Measurements from ENCODE around the gene PRPF38B. TPM values are rescaled to one million over a fixed set of nuclear protein-coding genes. Genes with fewer than 3 reads are reported as not detected.

Gene PRPF38B
- polyA plus RNA-seq, 1 of the 3 experiments (the other 2 are of a cell fraction): 17.5 TPM

- TF ChIP-seq TAF1 (IDR thresholded peaks at IDR 0.05; ENCODE audit: borderline replicate concordance, low read depth, low read length): peak; percentile 76
- TF ChIP-seq RCOR1 (IDR thresholded peaks at IDR 0.05; ENCODE audit: low read length): no peak
- 0 out of 2 replicates have a peak, but pooled peaks have one; percentile 7 for TF ChIP-seq SMC3 (IDR thresholded peaks at IDR 0.05; ENCODE audit: low read depth, low read length)
- TF ChIP-seq YY1 (IDR thresholded peaks at IDR 0.05; ENCODE audit: low read depth): peak; percentile 96
- TF ChIP-seq IRF3 (IDR thresholded peaks at IDR 0.05; ENCODE audit: low read depth, low read length): no peak
- peak; percentile 99 for TF ChIP-seq POLR2AphosphoS5 (IDR thresholded peaks at IDR 0.05; ENCODE audit: low read depth, low read length)
- no peak for TF ChIP-seq USF1 (IDR thresholded peaks at IDR 0.05; ENCODE audit: borderline replicate concordance, low read depth)
- no peak for TF ChIP-seq EP300 (IDR thresholded peaks at IDR 0.05; ENCODE audit: borderline replicate concordance in 1 of 2, low read depth in 1 of 2, low read length in 1 of 2)
- TF ChIP-seq SIN3A (IDR thresholded peaks at IDR 0.05; ENCODE audit: borderline replicate concordance, low read depth, low read length): peak; percentile 69; the same call in 1 of the 2 replicates
- no peak for TF ChIP-seq MEF2A (IDR thresholded peaks at IDR 0.05; ENCODE audit: borderline replicate concordance, low read depth)
- peak; percentile 71; the same call in 1 of the 2 replicates for TF ChIP-seq RFX5 (IDR thresholded peaks at IDR 0.05; ENCODE audit: low read length)
- no peak for TF ChIP-seq FOSL2 (IDR thresholded peaks at IDR 0.05; ENCODE audit: borderline replicate concordance, low read depth)
- peak; percentile 21; the same call in 1 of the 2 replicates for TF ChIP-seq GATA2 (CRISPR knock-in tag; IDR thresholded peaks at IDR 0.05)
- TF ChIP-seq FOXJ3 (CRISPR knock-in tag; IDR thresholded peaks at IDR 0.05): no peak
Measured at GRCh38 chr1:108691942-108692723, at the start of gene PRPF38B (continued).

- Histone ChIP-seq H2AFZ (ENCODE audit: low read depth) (no peak overlapping the region), H3K4me1 (ENCODE audit: control insufficient read depth in 1 of 2, insufficient read depth in 2 of 2, low read depth in 1 of 2, low read length in 1 of 2) (peaks cover 0 to 4% of the 10 kb centered on the region in 2 experiments; a peak in 1 of 4 replicates), H3F3A (replicated peaks; ENCODE audit: insufficient read depth) (no peaks in the 10 kb centered on the region), H3K79me2 (ENCODE audit: insufficient read depth) (no peaks in the 10 kb centered on the region), H3K9me2 (no peaks in the 10 kb centered on the region), H3K4me2 (no peak overlapping the region), H3K4me3 (ENCODE audit: low read depth in 2 of 2, low read length in 1 of 2) (no peak overlapping the region), H3K27me3 (ENCODE audit: insufficient read depth) (no peaks in the 10 kb centered on the region), H3K36me3 (replicated peaks in 1 of 2; ENCODE audit: control insufficient read depth in 1 of 2, insufficient read depth in 2 of 2, low read length in 1 of 2) (no peaks in the 10 kb centered on the region), H4K20me1 (ENCODE audit: insufficient read depth) (no peaks in the 10 kb centered on the region), H3K9ac (no peak overlapping the region), H3K27ac (ENCODE audit: low read depth in 2 of 2, low read length in 1 of 2) (no peak overlapping the region), H3K9me3 (no peaks in the 10 kb centered on the region)
- WGBS (ENCODE audit: low lambda C conversion rate): 21% methylated on average over 3 of the region's 3 CpGs
- peak; percentile 70 for DNase-seq
- TF ChIP-seq FOXM1 (IDR thresholded peaks at IDR 0.05; ENCODE audit: low read depth): no peak
- TF ChIP-seq SMC3 (IDR thresholded peaks at IDR 0.05; ENCODE audit: low read depth, low read length): peak; percentile 91
- TF ChIP-seq EP300 (IDR thresholded peaks at IDR 0.05; ENCODE audit: borderline replicate concordance in 1 of 2, low read depth in 1 of 2, low read length in 1 of 2): no peak
- no peak for TF ChIP-seq NFIC (IDR thresholded peaks at IDR 0.05; ENCODE audit: borderline replicate concordance)
- peak; percentile 91 for TF ChIP-seq RAD21 (IDR thresholded peaks at IDR 0.05; ENCODE audit: low read length)
- TF ChIP-seq MXI1 (IDR thresholded peaks at IDR 0.05; ENCODE audit: low read depth, low read length): no peak
- no peak for TF ChIP-seq RCOR1 (IDR thresholded peaks at IDR 0.05; ENCODE audit: low read length)
- no peak for TF ChIP-seq IRF3 (IDR thresholded peaks at IDR 0.05; ENCODE audit: low read depth, low read length)
- TF ChIP-seq TAF1 (IDR thresholded peaks at IDR 0.05; ENCODE audit: borderline replicate concordance, low read depth, low read length): no peak
- TF ChIP-seq NRF1 (IDR thresholded peaks at IDR 0.05; ENCODE audit: low read depth, low read length): no peak
- peak; percentile 85 for TF ChIP-seq CTCF (IDR thresholded peaks at IDR 0.05)
- TF ChIP-seq YY1 (IDR thresholded peaks at IDR 0.05; ENCODE audit: low read depth): no peak
- TF ChIP-seq POLR2AphosphoS5 (IDR thresholded peaks at IDR 0.05; ENCODE audit: low read depth, low read length): no peak
- TF ChIP-seq FOSL2 (IDR thresholded peaks at IDR 0.05; ENCODE audit: borderline replicate concordance, low read depth): no peak
- ChIA-PET CTCF (interaction anchor here (0.6 to 3.0 kb wide), 40 partner anchors 8 to 1213 kb away, joined by 3 to 80 read pairs (median 5); partner anchors contain the start of genes EEIG2, HENMT1 and PRPF38B), POLR2A (no interaction called here)
Measured at GRCh38 chr1:108643492-108644335, 48.4 kb upstream of the PRPF38B start.
